ENCODE results near the gene ADAMTS12.
"Not testable (repeated sequence)": the region's sequence is repeated elsewhere in the genome, so short reads cannot be mapped to it uniquely, and the experiment has no call there.

ADAMTS12 gene, protein sequence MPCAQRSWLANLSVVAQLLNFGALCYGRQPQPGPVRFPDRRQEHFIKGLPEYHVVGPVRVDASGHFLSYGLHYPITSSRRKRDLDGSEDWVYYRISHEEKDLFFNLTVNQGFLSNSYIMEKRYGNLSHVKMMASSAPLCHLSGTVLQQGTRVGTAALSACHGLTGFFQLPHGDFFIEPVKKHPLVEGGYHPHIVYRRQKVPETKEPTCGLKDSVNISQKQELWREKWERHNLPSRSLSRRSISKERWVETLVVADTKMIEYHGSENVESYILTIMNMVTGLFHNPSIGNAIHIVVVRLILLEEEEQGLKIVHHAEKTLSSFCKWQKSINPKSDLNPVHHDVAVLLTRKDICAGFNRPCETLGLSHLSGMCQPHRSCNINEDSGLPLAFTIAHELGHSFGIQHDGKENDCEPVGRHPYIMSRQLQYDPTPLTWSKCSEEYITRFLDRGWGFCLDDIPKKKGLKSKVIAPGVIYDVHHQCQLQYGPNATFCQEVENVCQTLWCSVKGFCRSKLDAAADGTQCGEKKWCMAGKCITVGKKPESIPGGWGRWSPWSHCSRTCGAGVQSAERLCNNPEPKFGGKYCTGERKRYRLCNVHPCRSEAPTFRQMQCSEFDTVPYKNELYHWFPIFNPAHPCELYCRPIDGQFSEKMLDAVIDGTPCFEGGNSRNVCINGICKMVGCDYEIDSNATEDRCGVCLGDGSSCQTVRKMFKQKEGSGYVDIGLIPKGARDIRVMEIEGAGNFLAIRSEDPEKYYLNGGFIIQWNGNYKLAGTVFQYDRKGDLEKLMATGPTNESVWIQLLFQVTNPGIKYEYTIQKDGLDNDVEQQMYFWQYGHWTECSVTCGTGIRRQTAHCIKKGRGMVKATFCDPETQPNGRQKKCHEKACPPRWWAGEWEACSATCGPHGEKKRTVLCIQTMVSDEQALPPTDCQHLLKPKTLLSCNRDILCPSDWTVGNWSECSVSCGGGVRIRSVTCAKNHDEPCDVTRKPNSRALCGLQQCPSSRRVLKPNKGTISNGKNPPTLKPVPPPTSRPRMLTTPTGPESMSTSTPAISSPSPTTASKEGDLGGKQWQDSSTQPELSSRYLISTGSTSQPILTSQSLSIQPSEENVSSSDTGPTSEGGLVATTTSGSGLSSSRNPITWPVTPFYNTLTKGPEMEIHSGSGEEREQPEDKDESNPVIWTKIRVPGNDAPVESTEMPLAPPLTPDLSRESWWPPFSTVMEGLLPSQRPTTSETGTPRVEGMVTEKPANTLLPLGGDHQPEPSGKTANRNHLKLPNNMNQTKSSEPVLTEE (N-terminal part only)
- 0 to 0.33 (median 0.02) reads per million in 18 experiments for total RNA-seq

DNA sequence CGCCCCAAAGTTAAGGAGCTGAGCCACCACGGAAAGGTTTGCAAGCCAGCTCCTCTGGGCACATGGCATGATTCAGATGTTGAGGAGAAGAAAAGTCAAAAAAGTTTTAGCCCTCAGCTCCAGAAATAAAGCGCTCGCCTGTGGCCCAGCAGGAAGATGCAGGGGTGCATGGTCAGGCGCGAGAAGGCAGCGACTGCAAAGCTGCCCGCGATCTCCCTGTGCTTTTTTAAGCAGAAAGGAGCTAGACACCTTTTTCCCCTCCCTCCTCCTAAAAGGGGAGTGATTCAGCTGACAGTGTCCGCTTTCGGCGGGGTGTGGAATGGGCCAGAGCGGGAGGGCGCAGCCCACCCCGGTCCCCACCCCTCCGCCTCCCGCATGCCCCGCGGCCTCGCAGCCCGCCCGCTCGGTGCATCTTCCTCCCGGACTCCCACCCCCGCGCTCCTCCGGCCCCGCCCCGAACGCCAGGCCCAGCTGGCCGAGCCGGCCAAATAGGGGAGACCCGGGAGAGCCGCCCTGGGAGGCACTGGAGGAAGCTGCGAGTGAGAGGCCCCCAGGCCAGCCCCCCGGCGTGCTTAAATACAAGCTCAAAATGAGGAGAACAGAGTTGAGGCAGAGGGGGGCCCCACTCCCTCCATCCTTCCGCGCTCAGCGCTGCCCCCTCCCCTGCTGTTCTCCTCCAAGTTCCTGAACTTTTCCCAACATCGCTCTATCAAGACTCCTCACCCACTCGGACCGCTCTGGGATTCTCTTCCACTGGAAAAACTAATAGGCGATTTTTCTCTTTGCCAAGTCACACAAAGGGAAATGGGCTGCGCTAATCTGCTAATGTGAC lies at the start of gene ADAMTS12:
Gene ADAMTS12, minus strand, starts transcription at position 203 of the 832 bp plus-strand sequence. Its CDS starts 134 bp downstream, at position 69.
- no peak for DNase-seq

DNA sequence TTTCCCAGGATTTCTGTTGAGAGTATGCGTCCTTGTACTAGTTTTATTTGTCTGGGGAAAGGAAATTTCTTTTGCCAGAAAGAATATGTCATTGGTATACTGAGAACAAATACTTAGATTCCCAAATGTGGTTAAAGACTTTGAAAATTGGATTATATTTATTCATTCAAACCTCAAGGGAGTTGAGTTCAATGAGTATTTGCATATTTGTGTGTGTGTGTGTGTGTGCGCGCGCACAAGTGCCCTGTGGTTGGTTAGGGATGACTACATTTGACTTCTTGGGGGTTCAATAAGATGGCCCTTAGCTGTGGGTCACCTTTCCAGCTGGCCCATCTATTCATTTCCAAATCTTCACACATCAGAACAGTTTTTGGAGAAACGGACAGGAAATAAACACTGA lies 49.3 kb upstream of the ADAMTS12 start:
- no peak for DNase-seq

GRCh38 chr5:33939556-33940262 lies 47.9 kb upstream of the ADAMTS12 start:
- DNase-seq, result peak in 1 of 2 donors; percentile 8

DNA sequence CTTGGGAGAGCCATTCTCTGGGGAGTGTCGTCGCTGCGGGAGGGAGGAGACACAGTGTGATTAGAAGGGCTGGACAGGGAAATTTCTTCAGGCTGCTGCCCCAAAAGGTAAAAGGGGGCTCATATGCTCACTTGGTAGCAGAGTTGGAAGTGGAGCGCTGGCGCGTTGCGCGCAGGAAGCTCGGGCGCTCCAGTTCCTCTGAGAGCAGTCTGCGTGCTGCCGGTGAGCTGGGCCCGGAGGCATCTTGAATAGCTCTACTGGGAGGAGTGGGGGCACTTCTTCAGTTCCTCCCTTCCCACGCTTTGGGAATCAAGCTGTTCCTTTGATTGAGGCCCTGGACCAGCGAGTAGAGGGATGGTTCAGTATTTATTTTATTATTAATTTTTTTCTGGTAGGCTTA lies 47.1 kb upstream of the ADAMTS12 start:
- DNase-seq, result no peak

- no peak for DNase-seq
Observed at GRCh38 chr5:33938507-33938796, 46.7 kb upstream of the ADAMTS12 start.

GRCh38 chr5:33937707-33938506 lies 46.1 kb upstream of the ADAMTS12 start:
- DNase-seq, result no peak

- DNase-seq, result no peak
Observed at GRCh38 chr5:33937017-33937706, 45.4 kb upstream of the ADAMTS12 start.

- DNase-seq, result no peak
Observed at GRCh38 chr5:33936381-33937016, 44.7 kb upstream of the ADAMTS12 start, which contains the start of gene RXFP3. Gene RXFP3 (plus strand): TSS chr5:33936386. CDS start chr5:33936741, 355 bp downstream.

- peak in 1 of 2 donors; percentile 1 for DNase-seq
Observed at GRCh38 chr5:33936004-33936380, 44.2 kb upstream of the ADAMTS12 start.

DNA sequence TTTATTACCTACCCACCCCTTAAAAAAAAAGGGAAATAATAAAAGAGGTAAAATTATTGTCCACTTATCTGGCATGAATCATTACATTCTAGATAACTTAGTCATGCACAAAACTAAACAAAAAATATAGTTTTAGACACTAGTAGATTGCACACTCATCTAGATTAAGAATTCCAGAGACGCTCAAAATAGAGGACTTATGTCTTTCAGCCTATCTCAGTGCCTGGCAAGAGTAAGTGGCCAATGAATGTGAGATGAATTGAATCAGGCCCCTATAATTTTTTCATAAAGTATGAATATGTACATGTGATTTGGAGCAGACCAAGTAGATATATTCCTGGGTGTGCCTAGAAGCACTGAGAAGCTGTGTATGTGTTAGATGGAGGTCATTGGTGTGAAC lies 42.4 kb upstream of the ADAMTS12 start:
- no peak for DNase-seq

DNA sequence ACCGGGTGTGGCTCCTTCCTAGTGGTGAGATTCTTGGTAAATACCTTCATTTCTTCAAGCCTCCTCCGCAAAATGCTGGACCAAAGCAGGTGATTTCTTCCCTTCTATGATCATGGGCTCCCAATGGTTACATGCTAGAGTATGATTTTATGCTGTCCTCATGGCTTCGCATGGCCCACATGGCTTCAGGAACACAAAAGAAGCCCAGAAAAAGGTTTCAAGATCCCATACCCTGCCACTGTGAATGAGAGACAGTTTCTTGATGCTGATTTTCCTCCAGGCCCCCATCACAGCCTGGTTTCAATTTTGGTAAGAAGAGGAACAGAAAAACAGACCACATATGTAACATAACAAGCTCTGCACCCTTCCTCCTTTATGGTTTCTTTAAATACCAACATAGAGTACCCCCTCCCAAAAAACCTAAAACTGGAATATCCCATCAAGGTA lies 42.0 kb upstream of the ADAMTS12 start:
- no peak for DNase-seq

DNA sequence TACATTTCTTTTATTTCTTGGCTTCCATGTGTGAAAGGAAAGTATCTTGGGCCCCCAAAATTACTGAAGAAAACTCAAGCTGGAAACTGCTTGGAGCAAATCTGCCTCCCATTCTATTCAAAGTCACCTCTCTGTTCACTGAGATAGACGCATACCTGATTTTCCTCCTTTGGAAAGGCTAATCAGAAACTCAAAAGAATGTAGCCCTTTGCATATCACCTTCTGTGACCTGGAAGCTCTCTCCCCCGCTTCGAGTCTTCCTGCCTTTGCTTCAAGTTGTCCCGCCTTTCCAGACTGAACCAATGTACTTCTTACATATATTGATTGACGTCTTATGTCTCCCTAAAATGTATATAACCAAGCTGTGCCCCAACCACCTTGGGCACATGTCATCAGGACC lies 39.3 kb upstream of the ADAMTS12 start:
- no peak for DNase-seq

GRCh38 chr5:33929925-33930690 lies 38.3 kb upstream of the ADAMTS12 start:
- no peak for DNase-seq

GRCh38 chr5:33928283-33928682 lies 36.5 kb upstream of the ADAMTS12 start:
- DNase-seq, result no peak

DNA sequence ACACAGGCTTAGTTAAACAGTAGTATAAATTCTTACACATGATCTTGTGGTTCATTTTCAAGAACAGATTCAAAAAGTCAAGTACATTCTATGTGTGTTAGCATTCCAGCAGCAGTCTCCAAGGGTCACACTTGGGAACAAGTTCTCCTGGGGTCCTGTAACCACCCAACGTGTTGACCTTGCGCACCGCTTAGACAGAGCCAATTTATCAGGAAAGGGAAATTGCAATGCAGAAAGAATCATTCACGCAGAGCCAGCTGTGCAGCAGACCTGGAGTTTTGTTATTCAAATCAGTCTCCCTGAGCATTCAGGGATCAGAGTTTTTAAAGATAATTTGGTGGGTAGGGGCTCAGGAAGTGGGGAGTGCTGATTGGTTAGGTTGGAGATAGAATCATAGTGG lies 35.9 kb upstream of the ADAMTS12 start:
- no peak for DNase-seq

DNA sequence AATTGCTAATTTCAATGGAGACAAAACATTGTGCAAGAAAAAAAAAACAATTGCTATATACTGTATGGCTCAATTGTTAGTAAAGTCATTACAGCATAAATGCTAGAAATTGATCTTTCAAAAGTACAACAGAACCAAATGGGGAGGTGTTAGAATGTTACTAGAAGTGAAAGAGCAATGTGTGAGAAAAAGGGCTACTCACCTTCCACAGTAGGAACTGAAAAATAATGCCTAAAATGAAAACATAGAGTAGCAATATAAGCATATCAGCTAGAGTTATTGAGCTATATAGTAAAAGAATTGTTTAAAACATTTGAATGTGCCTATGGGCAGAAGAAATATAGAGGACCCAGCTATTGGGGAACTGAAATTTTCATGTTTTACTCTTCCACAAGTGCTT lies 33.5 kb upstream of the ADAMTS12 start:
- no peak for DNase-seq

DNA sequence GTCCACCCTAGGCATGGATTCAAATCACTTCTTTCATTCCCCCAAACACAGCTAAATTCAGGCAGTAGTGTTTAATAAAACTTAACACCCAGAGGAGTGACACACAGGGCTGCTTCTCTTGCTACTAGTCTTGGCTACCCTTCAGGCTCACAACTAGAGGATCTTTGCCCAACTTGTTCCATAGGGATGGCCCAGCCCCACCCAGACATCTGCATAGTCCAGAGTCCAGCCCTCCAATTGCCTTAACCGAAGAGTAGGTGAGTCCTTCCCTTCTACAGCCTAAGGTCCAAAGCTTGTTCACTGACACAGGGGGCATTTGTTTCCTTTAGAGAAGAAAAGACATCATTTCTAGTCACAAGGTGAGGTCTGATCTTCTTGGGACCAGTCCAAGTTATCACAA lies 29.2 kb upstream of the ADAMTS12 start:
- no peak for DNase-seq

DNA sequence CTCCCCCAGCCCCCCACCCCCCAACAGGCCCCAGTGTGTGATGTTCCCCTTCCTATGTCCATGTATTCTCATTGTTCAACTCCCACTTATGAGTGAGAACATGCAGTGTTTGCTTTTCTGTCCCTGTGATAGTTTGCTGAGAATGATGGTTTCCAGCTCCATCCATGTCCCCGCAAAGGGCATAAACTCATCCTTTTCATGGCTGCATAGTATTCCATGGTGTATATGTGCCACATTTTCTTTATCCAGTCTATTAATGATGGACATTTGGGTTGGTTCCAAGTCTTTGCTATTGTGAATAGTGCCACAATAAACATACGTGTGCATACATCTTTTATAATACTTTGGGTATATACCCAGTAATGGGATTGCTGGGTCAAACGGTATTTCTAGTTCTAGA lies 23.1 kb upstream of the ADAMTS12 start:
- not testable (repeated sequence) for DNase-seq

All from inflammatory macrophage (primary cell).